Heart right ventricle (tissue), 16 donors: ENCODE data around the gene TRABD2A. TPM values are rescaled to one million over a fixed set of nuclear protein-coding genes. Genes with fewer than 3 reads are reported as not detected.
"Not testable (repeated sequence)": the region's sequence is repeated elsewhere in the genome, so short reads cannot be mapped to it uniquely, and the experiment has no call there.

Source experiments
- ATAC-seq, 8 donors: fragments of 200-7000 bp; cut with Tn5 transposase; one replicate each; pipeline ENCODE4 v1.9.1; 2020; ENCODE audit warnings: mild to moderate bottlenecking in 8 of 8, moderate library complexity in 8 of 8, moderate number of reproducible peaks in 1 of 8
- DNase-seq, 2 donors: peaks; one replicate each; pipeline ENCODE4 v3.0.0-alpha.2; 2020
- H3K27ac ChIP-seq, 10 donors: fragments of 200-600 bp; sonication (generic) in 2 of 10; one replicate each; pipeline versions ENCODE4 v1.5.0 to v1.8.0; 2020 to 2022; ENCODE audit warnings: mild to moderate bottlenecking in 3 of 10
- H3K27me3 ChIP-seq, 7 donors: fragments of 200-600 bp; one replicate each; pipeline ENCODE4 v1.8.0; 2021 to 2022; ENCODE audit warnings: mild to moderate bottlenecking in 2 of 7
- H3K36me3 ChIP-seq, 9 donors: fragments of 200-600 bp; sonication (generic) in 1 of 9; one replicate each; pipeline versions ENCODE4 v1.5.0 to v1.8.0; 2020 to 2022; ENCODE audit warnings: mild to moderate bottlenecking in 2 of 9
- H3K4me1 ChIP-seq, 9 donors: fragments of 200-600 bp; sonication (generic) in 1 of 9; one replicate each; pipeline versions ENCODE4 v1.5.0 to v1.8.0; 2020 to 2022; ENCODE audit warnings: mild to moderate bottlenecking in 4 of 9
- H3K4me3 ChIP-seq, 10 donors: fragments of 200-600 bp; sonication (generic) in 2 of 10; one replicate each; pipeline versions ENCODE4 v1.5.0 to v1.8.0; 2020 to 2022; ENCODE audit warnings: mild to moderate bottlenecking in 7 of 10, moderate library complexity in 2 of 10
- H3K9me3 ChIP-seq, 11 donors: fragments of 200-600 bp in 10 of 11; sonication (generic) in 2 of 11; one replicate each; pipeline versions ENCODE4 v1.5.0 to v1.8.0; 2013 to 2022; ENCODE audit warnings: mild to moderate bottlenecking in 2 of 11, control low read depth in 1 of 11, moderate library complexity in 1 of 11
- CTCF ChIP-seq, 9 donors: fragments of 200-600 bp; sonication (generic) in 2 of 9; IDR thresholded peaks; one replicate each; pipeline versions ENCODE4 v1.5.0 to v1.8.0; 2021 to 2022; ENCODE audit warnings: antibody characterized with exemption in 9 of 9, mild to moderate bottlenecking in 5 of 9, moderate library complexity in 1 of 9
- WGBS, 2 donors: extraction: QIAGEN DNeasy Blood & Tissue Kit; methylation state at CpG; one replicate each; pipeline ENCODE4 v1.1.7; 2013; ENCODE audit warnings: inconsistent platforms in 1 of 2; 5-methylcytosine and 5-hydroxymethylcytosine counted together
- intact Hi-C, 10 donors: fragments of 100-400 bp; cut with DNase I; formaldehyde crosslinking; loops; one replicate each; pipeline versions ENCODE4 v1.11.1 to v1.14.2; 2022
- polyA plus RNA-seq, 2 donors: library from polyadenylated mRNA; stranded (reverse); fragments of 200-250 nt; gene quantifications; one replicate each; pipeline ENCODE4 v1.2.3, GENCODE V29; 2013
- total RNA-seq, 10 donors: library from RNA; stranded (reverse); fragmentation: NEBNext Ultra II Directional in 3 of 10; extraction: Animal tissue kit (Norgen Biotek cat#: 25700) in 3 of 10; gene quantifications; one replicate each; pipeline versions ENCODE4 v1.2.1 to v1.2.4, GENCODE V29; 2021 to 2023
- donor health status: Arrhythmogenic right ventricular cardiomyopathy.
- donor health status: ischemic (EF 13 %, LVEDD 7.1; RV severe dilation, severe dysfunction).
- donor health status: healthy with polysubstance abuse.
- donor health status: DM: no; HTN: yes; CAD: no.
- donor health status: DM: no; HTN: no; CAD: no.
- donor health status: ischemic (EF 25% LVEDD 6.9; RV normal size, moderate dysfunction).
- donor health status: ischemic (EF 25% LVEDD 5.7; RV mildly dilated, moderate dysfunction).
- donor health status: healthy.
- donor health status: DM: yes; HTN: yes; CAD: no.
- donor health status: Ischemic cardiomyopathy.
- donor health status: ischemic (EF 35%, LVEDD 5.7; RV mildly dilated, moderate dysfunction).
- donor health status: nonischemic (EF 11% LVEDD 7.7; RV severe dilation, severe dysfunction).
- donor health status: DM: yes; HTN: yes; CAD: no.
- donor health status: PGD.
- donor health status: ischemic (EF 29% LVEDD 5.4; RV normal size, mild dysfunction).
- donor health status: nonischemic (EF 23%, LVEDD 6.1; RV moderate dilation, normal function).

TRABD2A gene
- total and polyA plus RNA-seq, 12 donors = 0.34 to 2.0 (median 0.68) TPM

GRCh38 chr2:84918430-84918829, 37.5 kb upstream of the TRABD2A start:
- H3K4me1 ChIP-seq = peaks cover 0 to 20% (median 8%) of the 10 kb centered on the region in 9 donors
- intact Hi-C loops = no loop called here
- no peak for ATAC-seq
- H3K27me3 ChIP-seq = no peaks in the 10 kb centered on the region
- H3K4me3 ChIP-seq = no peak overlapping the region
- DNase-seq = no peak
- H3K27ac ChIP-seq = peak overlapping the region in 3 of 10 donors; percentile 30 to 92 (median 84)
- H3K36me3 ChIP-seq = no peaks in the 10 kb centered on the region
- no peak for TF ChIP-seq CTCF (IDR thresholded peaks at IDR 0.05)
- no peaks in the 10 kb centered on the region for H3K9me3 ChIP-seq
- 89 to 93% methylated on average over 2 of the region's 2 CpGs for WGBS, 2 donors

- H3K4me1 ChIP-seq = peaks cover 0 to 18% (median 8%) of the 10 kb centered on the region in 9 donors
- intact Hi-C loops, H3K27me3 ChIP-seq, H3K36me3 ChIP-seq, H3K4me3 ChIP-seq, ATAC-seq, DNase-seq, H3K9me3 ChIP-seq: not testable (repeated sequence)
- H3K27ac ChIP-seq = peak overlapping the region in 2 of 10 donors; percentile 84 to 92
- 77 to 82% methylated on average over 5 of the region's 5 CpGs for WGBS, 2 donors
Observed at GRCh38 chr2:84917821-84918220, 36.9 kb upstream of the TRABD2A start.

- DNase-seq, H3K27ac ChIP-seq, intact Hi-C loops, ATAC-seq, H3K27me3 ChIP-seq, H3K36me3 ChIP-seq, H3K4me3 ChIP-seq, H3K9me3 ChIP-seq: not testable (repeated sequence)
- WGBS, 2 donors = 98% methylated on average over 24 of the region's 24 CpGs
- H3K4me1 ChIP-seq = peaks cover 0 to 23% (median 8%) of the 10 kb centered on the region in 9 donors
Observed at GRCh38 chr2:84915675-84916074, 34.8 kb upstream of the TRABD2A start.

- no peak for ATAC-seq
Observed at GRCh38 chr2:84914334-84914733, 33.5 kb upstream of the TRABD2A start.

GRCh38 chr2:84912984-84913383, 32.1 kb upstream of the TRABD2A start:
- no peak for TF ChIP-seq CTCF (IDR thresholded peaks at IDR 0.05)
- DNase-seq = no peak
- Histone ChIP-seq H3K27ac (no peak overlapping the region), H3K9me3 (peaks cover 0 to 4% (median 0%) of the 10 kb centered on the region in 11 donors), H3K36me3 (no peaks in the 10 kb centered on the region), H3K4me3 (no peak overlapping the region), H3K27me3 (no peaks in the 10 kb centered on the region), H3K4me1 (peaks cover 0 to 12% (median 0%) of the 10 kb centered on the region in 9 donors)
- WGBS, 2 donors = 95 to 96% methylated on average over 4 of the region's 4 CpGs
- intact Hi-C loops = no loop called here
- no peak for ATAC-seq

More at GRCh38 chr2:84914334-84914733, 33.5 kb upstream of the TRABD2A start:
- WGBS, 2 donors = 92 to 94% methylated on average over 6 of the region's 6 CpGs
- Histone ChIP-seq H3K27me3 (no peaks in the 10 kb centered on the region), H3K36me3 (no peaks in the 10 kb centered on the region), H3K27ac (no peak overlapping the region), H3K4me3 (no peak overlapping the region), H3K4me1 (peaks cover 0 to 12% (median 3%) of the 10 kb centered on the region in 9 donors), H3K9me3 (no peaks in the 10 kb centered on the region)
- intact Hi-C loops = no loop called here
- no peak for TF ChIP-seq CTCF (IDR thresholded peaks at IDR 0.05)
- no peak for DNase-seq
